HG03139 (cell line): Measurements from ENCODE around the gene ADGRA1.
"Not testable (repeated sequence)": the region's sequence is repeated elsewhere in the genome, so short reads cannot be mapped to it uniquely, and the experiment has no call there.

ENCODE experiments used
- ATAC-seq: cut with Tn5 transposase; IDR thresholded peaks from one replicate; pipeline ENCODE4 v1.9.1; 2021; ENCODE audit not compliant: unreplicated experiment

ADGRA1 gene

DNA sequence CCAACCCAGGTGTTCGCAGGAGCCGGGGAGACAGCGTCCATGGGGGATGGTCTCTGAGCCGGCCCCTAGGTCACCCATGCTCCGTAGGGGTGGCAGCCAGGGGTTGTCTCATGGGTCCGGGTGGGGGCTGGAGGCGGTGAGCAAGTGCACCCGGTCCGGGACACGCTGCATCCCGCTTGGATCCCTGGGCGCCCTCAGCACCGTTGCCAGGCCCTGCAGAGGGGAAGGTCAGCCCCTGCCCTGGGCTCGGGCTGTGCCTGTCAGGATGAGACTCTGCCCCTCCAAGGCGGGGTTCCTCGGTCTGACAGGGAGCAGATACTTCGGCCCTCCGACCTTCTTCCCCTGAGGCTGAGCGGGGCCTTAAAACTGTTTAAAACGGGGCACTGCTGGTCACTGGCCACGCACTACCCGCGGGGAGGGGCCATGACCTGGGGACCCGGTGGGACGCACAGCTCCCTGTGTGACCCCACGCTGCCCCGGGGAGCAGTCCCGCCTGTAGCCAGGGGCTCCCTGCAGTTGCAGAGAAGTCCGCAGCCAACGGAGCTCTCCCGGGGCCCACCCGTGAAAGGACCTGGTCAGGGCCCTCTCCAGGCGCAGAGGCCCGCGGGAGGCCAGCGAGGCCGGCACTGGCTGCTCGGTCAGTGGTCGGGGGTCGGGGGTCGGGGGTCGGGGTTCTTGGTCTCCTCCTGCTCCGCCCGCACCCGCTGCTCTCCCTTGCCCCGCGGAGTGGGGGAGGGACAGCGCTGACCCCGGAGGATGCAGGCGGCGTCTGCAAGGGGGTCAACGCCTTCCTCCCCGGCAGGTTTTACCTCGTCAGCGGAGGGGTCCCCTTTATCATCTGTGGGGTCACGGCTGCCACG is 38.9 kb downstream of the ADGRA1 start:
- no peak for ATAC-seq

DNA sequence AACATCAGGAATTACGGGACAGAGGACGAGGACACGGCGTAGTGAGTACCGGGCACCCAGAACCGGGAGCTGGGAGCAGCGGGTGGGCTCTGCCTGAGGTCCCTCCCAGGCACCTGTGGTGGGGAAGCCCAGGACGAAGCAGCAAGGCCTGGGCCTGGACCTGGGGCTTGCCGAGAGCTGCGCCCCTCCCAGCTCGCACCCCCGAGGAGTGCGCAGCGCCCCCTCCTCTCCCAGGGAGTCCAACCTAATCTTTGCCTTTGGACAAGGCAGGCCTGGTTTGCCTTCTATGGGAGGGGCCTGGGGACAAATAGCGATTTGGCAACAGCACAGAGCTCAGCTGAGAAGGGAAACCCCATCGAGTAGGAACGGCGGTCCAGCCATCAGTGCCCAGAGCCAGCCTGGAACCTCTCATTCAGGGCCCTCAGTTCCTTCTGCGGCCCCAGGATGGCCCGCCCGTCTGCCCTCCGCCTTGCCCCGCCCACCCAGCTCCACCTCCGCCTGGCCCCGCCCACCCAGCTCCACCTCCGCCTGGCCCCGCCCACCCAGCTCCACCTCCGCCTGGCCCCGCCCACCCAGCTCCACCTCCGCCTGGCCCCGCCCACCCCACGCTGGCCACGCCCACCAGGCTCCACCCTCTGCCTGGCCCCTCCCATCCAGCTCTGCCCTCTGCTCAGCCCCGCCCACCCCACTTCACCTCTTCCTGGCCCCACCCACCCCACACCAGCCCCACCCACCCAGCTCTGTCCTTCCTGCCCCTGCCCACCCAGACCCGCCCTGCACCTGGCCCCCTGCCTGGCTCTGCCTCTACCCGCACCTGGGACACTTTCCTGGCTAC is 39.8 kb downstream of the ADGRA1 start:
- ATAC-seq, result no peak

DNA sequence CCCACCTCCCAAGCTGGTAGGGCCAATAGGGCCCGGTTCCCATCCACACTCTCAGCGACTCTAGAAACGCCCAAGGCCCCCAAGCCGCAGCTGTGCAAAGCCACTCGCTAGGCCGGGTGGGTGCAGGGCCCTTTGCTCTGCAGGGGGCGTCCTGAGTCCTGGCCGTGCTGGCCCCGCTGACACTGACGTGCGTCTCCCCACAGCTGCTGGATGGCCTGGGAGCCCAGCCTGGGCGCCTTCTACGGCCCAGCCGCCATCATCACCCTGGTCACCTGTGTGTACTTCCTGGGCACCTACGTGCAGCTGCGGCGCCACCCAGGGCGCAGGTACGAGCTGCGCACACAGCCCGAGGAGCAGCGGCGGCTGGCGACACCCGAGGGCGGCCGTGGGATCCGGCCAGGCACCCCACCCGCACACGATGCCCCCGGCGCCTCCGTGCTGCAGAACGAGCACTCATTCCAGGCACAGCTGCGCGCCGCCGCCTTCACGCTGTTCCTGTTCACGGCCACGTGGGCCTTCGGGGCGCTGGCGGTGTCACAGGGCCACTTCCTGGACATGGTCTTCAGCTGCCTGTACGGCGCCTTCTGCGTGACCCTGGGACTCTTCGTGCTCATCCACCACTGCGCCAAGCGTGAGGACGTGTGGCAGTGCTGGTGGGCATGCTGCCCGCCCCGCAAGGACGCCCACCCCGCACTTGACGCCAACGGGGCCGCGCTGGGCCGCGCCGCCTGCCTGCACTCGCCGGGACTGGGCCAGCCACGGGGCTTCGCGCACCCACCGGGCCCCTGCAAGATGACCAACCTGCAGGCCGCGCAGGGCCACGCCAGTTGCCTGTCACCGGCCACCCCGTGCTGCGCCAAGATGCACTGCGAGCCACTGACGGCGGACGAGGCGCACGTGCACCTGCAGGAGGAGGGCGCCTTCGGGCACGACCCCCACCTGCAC is 40.7 kb downstream of the ADGRA1 start:
- ATAC-seq, result no peak

DNA sequence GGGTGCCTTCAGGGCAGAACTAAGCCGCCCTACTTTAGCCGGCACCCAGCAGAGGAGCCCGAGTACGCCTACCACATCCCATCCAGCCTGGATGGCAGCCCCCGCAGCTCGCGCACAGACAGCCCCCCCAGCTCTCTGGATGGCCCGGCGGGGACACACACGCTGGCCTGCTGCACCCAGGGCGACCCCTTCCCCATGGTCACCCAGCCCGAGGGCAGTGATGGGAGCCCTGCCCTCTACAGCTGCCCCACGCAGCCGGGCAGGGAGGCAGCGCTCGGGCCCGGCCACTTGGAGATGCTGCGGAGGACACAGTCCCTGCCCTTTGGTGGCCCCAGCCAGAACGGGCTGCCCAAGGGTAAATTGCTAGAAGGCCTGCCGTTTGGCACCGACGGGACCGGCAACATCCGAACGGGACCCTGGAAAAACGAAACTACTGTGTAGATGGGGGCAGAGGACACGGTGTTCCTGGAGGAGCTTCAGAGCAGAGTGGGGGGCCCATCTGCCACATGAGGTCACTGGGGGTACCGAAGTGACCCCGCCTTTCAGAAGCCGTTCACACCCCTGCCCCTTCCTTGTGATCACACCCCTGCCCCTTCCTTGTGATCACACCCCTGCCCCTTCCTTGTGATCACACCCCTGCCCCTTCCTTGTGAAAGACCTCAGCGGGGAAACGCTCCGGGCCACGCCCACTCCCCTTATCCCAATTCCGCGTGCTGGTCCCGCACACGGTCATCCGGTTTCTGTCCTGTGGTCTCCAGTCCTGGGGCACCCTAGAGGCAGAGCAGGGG is 41.5 kb downstream of the ADGRA1 start:
- no peak for ATAC-seq

DNA sequence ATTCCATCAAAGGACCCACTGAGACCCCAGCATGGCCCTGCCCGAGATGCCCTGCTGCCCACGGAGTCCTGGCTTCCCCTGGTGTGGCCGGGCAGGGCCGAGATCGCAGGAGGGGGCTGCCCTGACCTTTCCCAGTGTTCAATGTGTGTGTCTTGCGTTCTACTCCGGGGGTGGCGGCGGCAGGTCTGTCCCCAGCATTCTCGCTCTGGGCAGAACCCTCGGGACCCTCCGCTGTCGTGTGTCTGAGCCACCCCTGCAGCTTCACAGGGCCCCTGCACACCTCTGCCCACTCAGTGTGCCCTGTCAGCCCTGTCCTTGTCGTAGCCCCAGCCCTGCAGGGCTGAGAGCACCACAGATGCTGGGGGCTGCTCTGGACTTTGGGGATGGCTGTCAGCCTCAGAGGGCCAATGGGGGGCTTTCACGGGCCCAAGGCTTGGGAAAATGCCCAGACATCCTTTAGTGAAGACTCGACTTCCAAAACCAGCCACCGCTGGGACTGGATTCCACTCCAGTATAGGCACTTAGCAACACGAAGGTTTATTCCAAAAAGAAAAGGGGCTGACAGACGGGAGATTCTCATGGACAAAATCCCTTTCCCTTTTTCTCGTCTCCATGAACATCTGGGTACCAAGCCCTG is 42.3 kb downstream of the ADGRA1 start:
- ATAC-seq, result no peak

DNA sequence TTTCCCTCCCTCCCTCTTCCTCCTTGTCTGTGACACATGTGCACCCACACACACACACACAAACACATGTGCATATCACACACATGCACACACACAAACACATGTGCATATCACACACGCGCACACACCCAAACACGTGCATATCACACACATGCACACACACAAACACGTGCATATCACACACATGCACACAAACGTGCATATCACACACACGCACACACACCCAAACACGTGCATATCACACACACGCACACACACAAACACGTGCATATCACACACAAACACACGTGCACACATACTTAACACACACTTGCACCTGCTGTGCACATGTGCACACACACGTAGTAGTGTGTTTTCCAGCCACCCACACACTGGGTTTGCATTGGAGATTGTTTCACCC is 42.9 kb downstream of the ADGRA1 start:
- ATAC-seq, result no peak

DNA sequence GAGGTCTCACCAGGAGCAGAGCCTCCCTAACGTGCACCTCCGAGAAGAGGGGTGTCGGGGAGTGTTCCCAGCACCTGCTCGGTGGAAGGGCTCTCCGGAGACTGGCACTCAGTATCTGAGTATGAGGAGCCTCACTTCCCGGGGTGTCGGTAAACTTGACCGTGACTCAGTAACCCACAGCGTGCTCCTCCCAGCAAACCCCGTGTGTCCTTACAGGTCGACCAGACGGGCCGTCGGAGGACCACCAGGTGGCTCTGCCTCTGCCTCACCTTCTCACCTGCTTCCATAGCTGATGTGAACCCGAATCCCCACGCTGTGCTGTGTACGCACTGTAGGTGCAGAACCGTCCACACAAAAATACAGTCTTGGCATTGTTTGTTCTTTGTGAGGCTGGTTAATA is 43.3 kb downstream of the ADGRA1 start:
- ATAC-seq, result no peak

DNA sequence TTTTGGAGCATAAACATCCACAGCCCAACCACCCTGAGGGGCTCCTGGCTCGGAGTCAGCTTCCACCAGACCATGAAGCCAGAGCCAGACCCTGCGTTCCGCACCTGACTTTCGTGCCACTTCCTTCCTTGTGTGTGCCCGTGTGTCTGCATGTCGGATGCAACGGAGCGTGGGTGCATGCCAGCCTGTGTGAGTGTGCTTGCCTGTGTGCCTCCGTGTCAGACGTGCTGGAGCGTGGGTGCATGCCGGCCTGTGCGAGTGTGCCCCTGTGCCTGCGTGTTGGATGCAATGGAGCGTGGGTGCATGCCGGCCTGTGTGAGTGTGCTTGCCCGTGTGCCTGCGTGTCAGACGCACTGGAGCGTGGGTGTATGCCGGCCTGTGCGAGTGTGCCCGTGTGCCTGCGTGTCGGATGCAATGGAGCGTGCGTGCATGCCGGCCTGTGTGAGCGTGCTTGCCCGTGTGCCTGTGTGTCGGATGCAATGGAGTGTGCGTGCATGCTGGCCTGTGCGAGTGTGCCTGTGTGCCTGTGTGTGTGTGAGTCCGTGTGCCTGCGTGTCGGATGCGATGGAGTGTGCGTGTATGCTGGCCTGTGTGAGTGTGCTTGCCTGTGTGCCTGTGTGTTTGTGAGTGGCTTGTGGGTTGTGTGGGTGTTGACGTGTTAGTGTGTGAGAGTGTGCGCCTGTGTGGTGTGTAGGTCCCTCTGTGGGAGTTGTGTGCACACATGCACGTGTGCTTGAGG is 44.2 kb downstream of the ADGRA1 start:
- no peak for ATAC-seq

DNA sequence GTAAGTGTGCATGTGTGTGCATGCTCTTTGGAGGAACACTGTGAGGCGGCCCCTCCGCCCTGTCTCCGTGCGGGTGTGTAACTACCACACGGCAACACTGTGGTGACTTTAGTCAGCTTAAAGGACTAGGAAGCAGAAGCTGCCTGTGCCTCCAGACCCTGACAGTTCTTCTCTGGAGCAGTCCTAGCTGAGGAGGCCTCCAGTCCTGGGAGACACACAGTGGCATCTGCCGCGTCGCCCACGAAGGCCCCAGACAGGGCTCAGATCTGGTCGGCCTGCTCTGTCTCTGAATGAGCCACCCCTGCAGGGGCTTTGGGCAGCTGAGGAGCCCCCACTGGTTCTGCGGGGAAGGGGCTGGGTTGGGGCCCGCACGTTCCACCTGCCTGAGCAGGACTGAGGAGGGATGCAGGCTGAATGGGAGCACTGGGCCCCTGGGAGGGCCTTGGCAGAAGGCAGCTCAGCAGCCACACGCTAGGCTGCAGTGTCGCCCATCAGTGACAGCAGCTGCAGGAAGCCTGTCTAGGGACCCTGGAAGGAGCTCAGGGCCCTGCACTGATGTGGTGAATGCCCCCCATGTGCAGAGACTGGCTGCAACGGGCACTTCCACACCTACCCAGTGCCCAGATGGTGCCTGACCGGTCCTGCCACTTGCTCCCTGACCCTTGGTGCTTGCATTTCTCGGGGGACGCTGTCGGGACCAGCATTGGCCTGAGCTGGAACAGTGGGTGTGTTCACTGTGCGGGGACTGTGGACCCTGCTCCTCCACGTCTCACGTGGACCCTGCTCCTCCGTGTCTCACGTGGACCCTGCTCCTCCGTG is 45.0 kb downstream of the ADGRA1 start:
- no peak for ATAC-seq

DNA sequence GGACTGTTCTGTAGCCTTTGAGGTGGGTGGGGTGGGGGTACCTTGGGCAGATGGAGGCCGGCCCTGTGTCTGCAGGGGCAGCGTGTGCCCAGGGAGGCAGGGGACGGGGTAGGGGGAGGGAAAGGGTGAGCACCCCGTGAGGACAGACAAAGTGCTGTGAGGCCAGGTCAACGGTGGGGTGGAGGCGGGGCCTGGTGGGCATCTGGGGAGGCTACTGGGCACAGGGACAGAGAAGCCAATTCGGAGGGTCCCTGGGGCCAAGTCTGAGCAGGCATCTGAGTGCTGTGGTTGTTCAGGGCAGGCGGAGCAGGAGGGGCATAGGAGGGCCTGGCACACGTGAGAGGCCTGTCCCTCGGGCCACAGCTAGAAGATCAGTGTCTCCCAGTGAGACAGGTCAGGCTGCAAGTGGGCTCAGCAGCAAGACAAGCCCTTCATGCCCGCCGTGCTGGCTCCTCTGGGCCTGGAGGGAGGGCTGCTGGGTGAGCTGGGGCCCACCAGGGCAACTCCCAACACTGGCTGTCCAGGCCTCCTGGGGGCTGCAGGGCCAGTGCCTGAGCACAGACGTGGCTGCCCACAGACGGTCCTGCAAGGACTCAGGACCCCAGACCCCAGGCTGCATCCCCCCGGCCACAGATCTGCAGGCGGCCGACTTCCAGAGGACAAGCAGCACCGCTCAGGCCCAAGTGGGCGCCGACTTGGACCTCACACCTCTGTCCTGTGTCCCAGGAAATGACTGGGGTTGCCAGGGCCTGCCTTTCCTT is 45.9 kb downstream of the ADGRA1 start:
- ATAC-seq, result no peak

DNA sequence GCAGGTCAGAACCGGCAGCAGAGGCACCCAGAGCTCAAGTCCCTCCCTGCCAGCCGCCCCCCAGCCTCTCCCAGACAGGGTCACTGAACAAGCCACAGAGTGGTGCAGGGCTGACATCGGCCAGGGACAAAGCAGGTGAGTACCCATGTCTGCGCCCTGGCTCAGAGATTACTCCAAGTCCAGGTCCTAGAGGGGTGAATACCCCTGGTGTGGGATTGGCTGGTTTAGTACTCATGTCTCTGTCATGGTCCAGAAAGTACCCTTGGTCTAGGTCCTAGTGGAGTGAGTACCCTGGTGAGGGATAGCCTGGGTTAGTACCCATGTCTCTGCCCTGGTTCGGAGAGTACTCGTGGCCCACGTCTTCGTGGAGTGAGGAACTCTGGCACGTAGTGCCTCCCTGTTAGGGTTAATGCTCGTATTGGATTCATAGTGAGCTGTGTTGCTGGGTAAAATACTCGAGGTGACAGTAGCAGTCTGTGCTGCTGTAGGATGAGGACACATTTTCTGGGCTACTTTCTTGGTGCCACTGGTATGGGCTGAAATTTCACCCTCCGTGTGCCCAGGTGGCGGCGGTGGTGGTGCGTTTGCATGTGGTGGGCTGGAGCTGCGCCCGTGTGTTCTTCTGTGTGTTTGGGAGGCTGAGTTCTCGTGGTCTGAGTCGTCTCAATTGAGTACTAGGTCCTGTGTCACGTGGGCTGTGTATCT is 46.8 kb downstream of the ADGRA1 start:
- ATAC-seq, result no peak

DNA sequence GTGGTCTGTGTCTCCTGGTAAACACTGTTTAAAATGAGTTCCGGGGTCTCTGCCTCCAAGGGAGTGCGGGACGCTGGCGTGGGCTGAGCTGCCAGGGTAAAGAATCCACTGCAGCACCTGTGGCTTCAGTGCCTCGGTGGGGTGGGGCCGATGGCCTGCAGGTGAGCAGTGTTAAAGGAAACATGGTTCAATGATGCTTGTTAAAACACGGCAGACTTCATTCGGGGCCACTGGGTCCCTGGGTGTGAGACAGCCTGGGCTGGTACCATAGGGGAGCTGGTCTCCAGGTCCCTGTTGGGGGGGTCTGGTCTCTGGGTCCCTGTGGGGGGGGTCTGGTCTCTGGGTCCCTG is 47.4 kb downstream of the ADGRA1 start:
- ATAC-seq, result no peak

DNA sequence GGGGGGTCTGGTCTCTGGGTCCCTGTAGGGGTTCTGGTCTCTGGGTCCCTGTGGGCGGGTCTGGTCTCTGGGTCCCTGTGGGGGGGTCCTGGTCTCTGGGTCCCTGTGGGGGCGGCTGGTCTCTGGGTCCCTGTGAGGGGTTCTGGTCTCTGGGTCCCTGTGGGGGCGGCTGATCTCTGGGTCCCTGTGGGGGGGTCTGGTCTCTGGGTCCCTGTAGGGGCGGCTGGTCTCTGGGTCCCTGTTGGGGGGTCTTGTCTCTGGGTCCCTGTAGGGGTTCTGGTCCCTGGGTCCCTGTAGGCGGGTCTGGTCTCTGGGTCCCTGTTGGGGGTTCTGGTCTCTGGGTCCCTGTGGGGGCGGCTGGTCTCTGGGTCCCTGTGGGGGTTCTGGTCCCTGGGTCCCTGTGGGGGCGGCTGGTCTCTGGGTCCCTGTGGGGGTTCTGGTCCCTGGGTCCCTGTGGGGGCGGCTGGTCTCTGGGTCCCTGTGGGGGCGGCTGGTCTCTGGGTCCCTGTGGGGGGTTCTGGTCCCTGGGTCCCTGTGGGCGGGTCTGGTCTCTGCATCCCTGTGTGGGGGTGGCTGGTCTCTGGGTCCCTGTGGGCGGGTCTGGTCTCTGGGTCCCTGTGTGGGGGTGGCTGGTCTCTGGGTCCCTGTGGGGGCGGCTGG is 49.9 kb downstream of the ADGRA1 start:
- ATAC-seq, result not testable (repeated sequence)

DNA sequence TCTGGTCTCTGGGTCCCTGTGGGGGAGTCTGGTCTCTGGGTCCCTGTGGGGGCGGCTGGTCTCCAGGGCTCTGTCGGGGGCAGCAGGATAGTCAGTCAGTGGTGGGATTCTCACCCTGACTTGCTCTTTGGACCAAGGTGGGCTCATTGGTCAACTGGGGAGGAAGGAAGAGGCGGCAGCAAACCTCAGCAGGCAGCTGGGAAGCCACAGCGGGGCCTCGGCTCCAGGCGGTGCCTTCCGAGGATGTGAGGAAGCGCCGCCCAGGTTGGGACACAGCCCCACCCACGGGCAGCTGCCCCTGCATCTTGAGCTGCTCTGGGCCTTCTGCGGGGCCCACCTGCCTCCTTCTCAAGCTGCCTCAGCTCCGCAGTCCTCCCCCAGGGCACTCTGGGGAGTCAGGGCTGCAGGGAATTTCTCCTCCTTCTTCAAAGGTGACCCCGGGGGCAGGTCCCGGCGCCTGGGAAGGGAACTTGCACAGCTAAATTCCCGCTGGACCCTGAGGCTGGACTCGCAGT is 51.9 kb downstream of the ADGRA1 start:
- ATAC-seq, result no peak

DNA sequence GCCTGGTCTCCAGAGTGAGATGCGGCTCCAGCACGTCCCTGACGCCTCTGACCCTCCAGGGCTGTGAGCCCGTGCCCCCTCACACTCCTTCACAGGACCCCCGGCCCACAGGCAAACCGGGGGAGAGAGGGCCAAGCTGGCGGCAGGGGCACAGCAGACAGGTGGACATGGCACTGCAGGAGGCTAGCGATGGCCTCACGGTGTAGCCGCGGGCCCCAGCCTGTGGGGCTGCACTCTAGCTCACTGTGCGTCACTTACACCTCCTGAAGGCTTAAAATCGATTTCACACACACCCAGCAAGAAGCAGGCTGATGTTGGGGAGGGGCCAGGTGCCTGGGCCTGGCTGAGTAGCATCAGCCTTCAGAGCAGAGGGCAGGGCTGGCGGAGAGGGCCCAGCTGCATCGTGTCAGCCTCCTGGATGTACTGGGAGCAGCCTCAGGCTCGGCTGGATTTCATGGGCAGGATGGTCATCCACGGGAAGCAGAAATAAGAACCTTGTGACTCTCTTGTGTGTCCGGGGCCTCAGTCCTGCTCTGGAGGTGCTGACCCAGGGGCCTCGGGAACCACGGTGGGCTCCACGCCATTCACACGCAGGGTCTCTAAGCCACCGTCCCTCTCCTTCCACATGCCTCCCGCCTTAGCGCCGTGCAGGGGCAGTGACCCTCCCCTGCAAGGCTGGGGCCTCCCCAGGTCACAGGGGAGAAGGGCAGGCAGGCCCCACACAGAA is 52.9 kb downstream of the ADGRA1 start:
- no peak for ATAC-seq
